Inflammatory macrophage (primary cell): ENCODE results near the gene VPS33B.
A peak's percentile ranks its signal among the peaks of the same experiment; 100 is the strongest.
"Not testable (repeated sequence)": the region's sequence is repeated elsewhere in the genome, so short reads cannot be mapped to it uniquely, and the experiment has no call there.

Experiments
- DNase-seq, 2 donors: peaks; one replicate each; pipeline ENCODE4 v3.0.0-alpha.2; 2020 to 2022
- total RNA-seq, 18 experiments: gene quantifications; one replicate each; lab custom pipeline; 2026; ENCODE audit warnings: mixed read lengths in 6 of 18, inconsistent platforms in 2 of 18; lab: John Stamatoyannopoulos, UW

The VPS33B gene
- 1.5 to 4.4 (median 2.8) reads per million in 18 experiments for total RNA-seq

- peak; percentile 87 to 91 for DNase-seq
These were observed at the start of gene VPS33B for GRCh38 chr15:91022075-91022831. TSS of gene VPS33B (minus strand) at chr15:91022594. CDS start at chr15:91022249, 345 bp downstream.

- peak in 1 of 2 donors; percentile 26 for DNase-seq
These were observed 49.8 kb upstream of the VPS33B start for GRCh38 chr15:91072161-91072560.

- DNase-seq = no peak
These were observed 48.5 kb upstream of the VPS33B start for GRCh38 chr15:91070872-91071271.

DNA sequence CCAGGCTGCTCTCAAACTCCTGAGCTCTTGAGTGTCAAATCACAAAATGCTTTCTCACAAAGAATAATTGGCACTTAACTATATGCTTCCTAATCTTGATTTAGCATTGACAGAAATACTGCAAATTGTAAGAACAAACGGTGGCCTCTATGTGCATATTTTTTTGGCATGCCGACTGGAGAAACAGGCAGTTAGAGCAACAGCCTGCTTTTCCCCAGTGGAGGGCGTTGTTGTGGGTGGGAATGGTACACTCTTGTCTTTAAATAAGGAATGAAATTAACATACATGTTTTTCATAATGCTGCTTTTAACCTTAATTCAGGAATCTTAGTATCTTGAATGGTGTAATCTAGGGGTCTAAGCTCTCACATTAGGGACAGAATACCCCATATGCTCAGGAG lies 46.6 kb upstream of the VPS33B start:
- DNase-seq = no peak

GRCh38 chr15:91068436-91068835 lies 46.0 kb upstream of the VPS33B start:
- DNase-seq = no peak

DNA sequence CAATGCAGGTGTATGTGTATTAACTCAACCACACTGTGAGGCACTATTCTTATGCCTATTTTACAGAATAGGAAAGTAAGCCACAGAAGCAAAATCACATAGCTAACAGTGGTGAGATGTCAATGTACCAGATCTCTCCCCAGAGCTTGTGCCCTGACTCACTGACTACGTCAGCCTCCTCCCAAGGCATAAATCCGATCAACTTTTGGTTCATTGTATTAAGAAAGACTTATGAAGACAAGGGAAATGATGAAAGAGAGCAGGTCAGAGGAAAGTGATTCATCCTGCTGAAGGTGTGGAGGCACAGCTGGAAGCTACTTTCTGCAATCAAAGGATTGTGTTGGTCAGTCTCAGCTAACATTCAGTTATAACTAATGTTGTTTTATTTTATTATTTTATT lies 44.6 kb upstream of the VPS33B start:
- no peak for DNase-seq

GRCh38 chr15:91065505-91065904 lies 43.1 kb upstream of the VPS33B start:
- no peak for DNase-seq

GRCh38 chr15:91061997-91062396 lies 39.6 kb upstream of the VPS33B start:
- no peak for DNase-seq

DNA sequence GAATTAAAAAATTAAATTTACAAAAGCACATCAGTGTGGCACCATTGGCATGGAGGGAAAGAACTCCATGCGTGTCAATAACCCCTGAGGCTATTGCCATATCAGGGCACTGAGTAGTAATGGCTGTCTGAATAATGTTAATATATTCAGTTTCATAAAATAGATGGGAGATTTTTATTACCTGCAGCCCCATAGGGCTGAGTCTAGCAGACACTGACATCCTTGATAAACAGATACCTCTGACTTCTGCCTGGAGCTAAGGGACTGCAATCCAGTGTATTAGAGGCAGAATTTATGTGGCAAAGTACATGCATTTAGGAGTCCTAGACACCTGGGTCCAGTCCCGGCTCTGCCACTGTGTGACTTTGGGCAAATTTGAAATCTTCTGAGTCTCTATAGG lies 38.8 kb upstream of the VPS33B start:
- DNase-seq = no peak

DNA sequence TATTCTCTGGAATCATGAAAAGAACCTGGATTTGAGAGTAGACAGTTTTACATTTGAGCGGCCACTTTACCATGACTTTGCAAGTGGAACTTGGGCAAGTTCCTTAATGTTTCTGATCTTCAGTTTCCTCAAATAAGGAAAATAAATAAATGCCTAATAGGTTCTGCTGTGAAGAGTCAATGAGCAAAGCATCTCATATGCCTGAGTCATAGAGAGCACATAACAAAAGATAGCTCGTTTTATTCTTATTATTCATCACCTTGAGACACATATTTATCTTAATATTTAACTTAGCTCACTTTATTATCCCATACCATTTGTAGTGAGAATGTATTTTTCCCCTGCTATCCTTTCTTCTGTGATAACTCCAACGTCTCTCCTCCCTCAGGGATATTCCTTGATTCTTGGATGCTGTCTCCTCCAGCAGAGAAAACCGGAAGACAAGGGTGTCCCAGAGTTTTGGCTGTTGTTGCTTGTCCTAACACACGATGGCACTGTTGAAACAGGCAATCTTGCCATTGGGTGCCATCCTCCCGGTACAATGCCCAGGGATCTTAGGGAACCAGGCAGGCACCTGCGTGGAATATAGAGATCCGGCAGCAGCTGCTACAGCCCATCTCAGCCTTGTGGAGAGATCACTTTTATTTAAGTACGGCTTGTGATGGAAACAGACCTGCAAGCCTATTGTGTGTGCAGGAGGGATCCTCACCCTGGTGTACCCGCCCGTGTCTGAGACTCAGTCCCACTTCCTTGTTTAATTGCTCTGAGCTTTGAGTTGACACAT lies 33.3 kb upstream of the VPS33B start:
- DNase-seq = peak; percentile 74 to 78

DNA sequence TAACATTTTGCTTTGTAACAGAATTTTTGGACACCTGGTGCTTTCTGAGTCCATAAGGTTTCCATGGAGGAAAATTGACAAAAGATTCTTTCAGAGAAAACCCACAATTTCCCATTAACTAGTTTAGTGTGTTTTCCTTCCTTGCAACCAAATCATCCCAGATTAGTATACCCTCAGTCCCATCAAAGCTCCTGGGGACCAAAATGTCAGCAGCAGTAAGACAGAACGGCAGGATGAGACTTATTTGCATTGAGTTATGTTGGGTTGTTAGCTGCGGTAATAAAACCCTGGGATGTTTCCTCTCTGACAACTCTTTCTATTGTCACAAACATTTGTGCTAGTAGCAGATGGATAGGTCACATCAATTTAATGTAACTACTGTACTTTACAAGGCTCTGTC lies 32.4 kb upstream of the VPS33B start:
- DNase-seq = no peak

GRCh38 chr15:91051248-91051647 lies 28.9 kb upstream of the VPS33B start:
- no peak for DNase-seq

DNA sequence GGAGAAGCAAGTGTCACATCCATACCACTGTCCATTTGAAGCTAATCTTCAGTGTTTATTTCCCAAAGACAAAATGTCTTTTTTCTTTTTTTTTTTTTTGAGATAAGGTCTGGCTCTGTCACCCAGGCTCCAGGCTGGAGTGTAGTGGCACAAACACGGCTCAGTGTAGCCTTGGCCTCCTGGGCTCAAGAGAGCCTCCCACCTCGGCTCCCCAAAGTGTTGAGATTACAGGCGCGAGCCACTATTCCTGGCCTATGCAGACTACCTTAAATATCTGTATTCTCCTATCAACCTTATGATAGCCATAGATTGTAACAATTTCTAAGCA lies 27.7 kb upstream of the VPS33B start:
- no peak for DNase-seq

DNA sequence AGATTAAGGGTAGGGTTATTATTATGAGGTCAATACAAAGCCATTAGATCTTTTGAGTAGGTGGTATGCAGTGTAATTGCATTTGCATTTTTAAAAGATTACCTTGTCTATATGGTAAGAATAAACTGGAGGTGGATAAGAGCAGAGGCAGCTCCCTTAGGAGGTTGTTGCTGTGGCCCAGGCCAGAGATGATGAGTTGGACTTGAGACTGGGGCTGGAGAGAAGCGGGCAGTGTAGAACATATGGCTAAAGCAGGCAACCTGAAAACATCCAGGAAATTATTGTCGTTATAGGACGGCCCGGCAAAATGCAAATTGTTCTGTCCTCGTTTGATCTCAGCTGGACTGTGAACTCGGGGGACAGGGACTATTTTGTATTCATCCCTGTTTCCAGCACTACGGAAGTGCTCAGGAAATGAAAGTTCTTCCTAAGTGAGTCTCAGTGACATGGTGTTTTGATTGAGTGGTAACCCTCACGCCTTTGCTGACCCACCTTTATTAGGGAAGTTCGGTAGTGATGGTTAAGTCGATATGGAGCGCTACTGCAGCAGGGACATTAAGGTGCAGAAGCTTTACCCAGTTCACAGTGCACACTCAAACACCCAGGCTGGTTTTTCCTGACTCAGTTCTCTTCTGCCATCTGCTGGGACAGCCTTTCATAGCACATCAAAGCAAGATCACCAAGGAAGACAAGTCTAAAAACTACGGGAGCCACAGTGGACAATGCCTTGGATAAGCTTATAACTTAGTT lies 27.2 kb upstream of the VPS33B start:
- DNase-seq = peak; percentile 72

DNA sequence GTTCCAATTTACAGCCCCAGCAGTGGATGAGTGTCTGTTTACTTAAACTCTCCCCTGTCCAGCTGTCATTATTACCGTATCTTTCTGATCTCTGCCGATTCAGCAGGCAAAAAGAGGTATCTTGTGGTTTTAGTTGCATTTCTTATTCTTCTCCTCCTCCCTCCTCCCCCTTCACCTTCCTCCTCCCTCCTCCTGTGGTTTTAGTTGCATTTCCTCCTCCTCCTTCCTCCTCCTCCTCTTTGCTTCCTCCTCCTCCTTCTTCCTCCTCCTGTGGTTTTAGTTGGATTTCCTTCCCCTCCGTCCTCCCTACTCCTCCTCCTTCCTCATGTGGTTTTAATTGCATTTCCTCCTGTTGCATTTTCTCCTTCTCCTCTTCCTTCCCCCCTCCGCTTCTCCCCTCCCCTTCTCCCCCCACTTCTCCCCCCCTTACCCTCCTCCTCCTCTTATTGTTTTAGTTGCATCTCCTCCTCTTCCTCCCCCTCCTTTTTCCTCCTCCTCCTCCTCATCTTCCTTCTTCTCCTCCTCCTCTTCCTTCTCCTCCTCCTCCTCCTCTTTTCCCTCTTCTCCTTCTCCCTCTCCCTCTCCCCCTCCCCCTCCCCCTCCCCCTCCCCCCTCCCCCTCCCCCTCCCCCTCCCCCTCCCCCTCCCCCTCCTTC lies 25.3 kb upstream of the VPS33B start:
- DNase-seq = peak; percentile 11 to 56

DNA sequence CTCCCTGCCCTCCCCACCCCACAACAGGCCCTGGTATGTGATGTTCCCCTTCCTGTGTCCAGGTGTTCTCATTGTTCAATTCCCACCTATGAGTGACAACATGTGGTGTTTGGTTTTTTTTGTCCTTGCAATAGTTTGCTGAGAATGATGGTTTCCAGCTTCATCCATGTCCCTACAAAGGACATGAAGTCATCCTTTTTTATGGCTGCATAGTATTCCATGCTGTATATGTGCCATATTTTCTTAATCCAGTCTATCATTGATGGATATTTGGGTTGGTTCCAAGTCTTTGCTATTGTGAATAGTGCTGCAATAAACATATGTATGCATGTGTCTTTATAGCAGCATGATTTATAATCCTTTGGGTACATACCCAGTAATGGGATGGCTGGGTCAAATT lies 23.7 kb upstream of the VPS33B start:
- not testable (repeated sequence) for DNase-seq

DNA sequence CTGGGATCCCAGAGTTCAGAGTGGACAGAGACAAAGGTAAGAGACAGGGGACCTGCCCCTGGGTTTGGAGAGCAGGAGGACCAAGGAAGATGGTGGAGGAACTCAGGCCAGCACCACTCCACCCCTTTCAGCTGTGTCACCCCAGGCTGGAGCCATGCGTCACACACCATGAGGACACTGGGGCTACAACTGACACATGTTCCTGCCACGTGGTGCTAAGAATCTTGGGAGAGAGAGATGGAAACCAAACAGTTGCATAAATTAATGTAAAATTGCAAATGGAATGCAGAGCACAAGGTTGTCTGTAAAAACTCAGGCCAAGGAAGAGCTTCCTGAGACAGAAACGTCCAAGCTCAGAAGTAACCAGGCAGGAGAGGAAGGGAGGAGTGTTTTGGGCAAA lies 22.7 kb upstream of the VPS33B start:
- no peak for DNase-seq

- no peak for DNase-seq
These were observed 20.9 kb upstream of the VPS33B start for GRCh38 chr15:91043202-91043874.

GRCh38 chr15:91040856-91041255 lies 18.5 kb upstream of the VPS33B start:
- no peak for DNase-seq

GRCh38 chr15:91039996-91040395 lies 17.6 kb upstream of the VPS33B start:
- no peak for DNase-seq

- DNase-seq = peak; percentile 7 to 45
These were observed 10.8 kb upstream of the VPS33B start for GRCh38 chr15:91032919-91033803.
